DOHH2 (cell line): Measurements from ENCODE around the gene CBX3.

Source experiments
- CTCF ChIP-seq: fragments of 200-600 bp; sonication (generic); IDR thresholded peaks from one replicate; pipeline ENCODE4 v1.5.1; 2014; ENCODE audit warnings: antibody characterized with exemption, mild to moderate bottlenecking, low read depth, low read length; ENCODE audit not compliant: poor library complexity, severe bottlenecking
- EZH2phosphoT487 ChIP-seq: fragments of 200-600 bp; sonication (generic); IDR thresholded peaks from 2 replicates; pipeline ENCODE4 v1.6.1; 2017; ENCODE audit warnings: borderline replicate concordance, mild to moderate bottlenecking, antibody characterized with exemption, low read length, moderate library complexity, mixed read lengths

- TF ChIP-seq CTCF, result no peak
- TF ChIP-seq EZH2phosphoT487, result no peak
These were observed 48.2 kb upstream of the CBX3 start for GRCh38 chr7:26153241-26153822.
